HL-60 (cell line): ENCODE results near the gene BCL2L1.

ENCODE experiments used
- DNase-seq, 2 experiments: peaks; one replicate each; pipeline ENCODE4 v3.0.0-alpha.2; 2010 to 2020; ENCODE audit warnings: low read depth in 1 of 2, low spot score in 1 of 2
- H3K27ac ChIP-seq: fragments of 250-450 bp; sonication (Bioruptor Pico); replicated peaks from 2 replicates; pipeline ENCODE4 v1.5.1; 2020; ENCODE audit warnings: mild to moderate bottlenecking, moderate library complexity
- H3K27me3 ChIP-seq: fragments of 250-450 bp; sonication (Bioruptor Pico); 2 replicates; pipeline ENCODE4 v1.5.1; 2021; ENCODE audit warnings: mild to moderate bottlenecking, moderate library complexity; ENCODE audit not compliant: insufficient read depth, poor library complexity, severe bottlenecking
- H3K4me3 ChIP-seq: replicated peaks from 2 replicates; pipeline ENCODE4 v1.5.1; 2011; ENCODE audit warnings: mild to moderate bottlenecking, control low read depth, low read length; ENCODE audit not compliant: insufficient read depth
- CTCF ChIP-seq: IDR thresholded peaks from one replicate; pipeline ENCODE4 v1.5.1; 2011; ENCODE audit warnings: low read length, control low read depth, inconsistent platforms; ENCODE audit not compliant: insufficient read depth
- GABPA ChIP-seq: IDR thresholded peaks from 2 replicates; pipeline ENCODE4 v1.6.1; 2012; ENCODE audit warnings: low read depth
- POLR2AphosphoS5 ChIP-seq: IDR thresholded peaks from 2 replicates; pipeline ENCODE4 v1.6.1; 2012; ENCODE audit warnings: low read depth
- SPI1 ChIP-seq: IDR thresholded peaks from 2 replicates; pipeline ENCODE4 v1.6.1; 2012; ENCODE audit warnings: low read depth, mild to moderate bottlenecking, borderline replicate concordance
- TF ChIP-seq, protein P1 (sequence below): IDR thresholded peaks from 2 replicates; pipeline ENCODE4 v1.6.1; 2012; ENCODE audit warnings: low read depth; ENCODE audit not compliant: insufficient replicate concordance

The BCL2L1 gene

GRCh38 chr20:31739550-31739977 lies 16.9 kb upstream of the BCL2L1 start:
- H3K27ac ChIP-seq, result peak overlapping the region; percentile 82
- H3K27me3 ChIP-seq, result no peaks in the 10 kb centered on the region
- no peak for DNase-seq
- TF ChIP-seq, protein P1, sequence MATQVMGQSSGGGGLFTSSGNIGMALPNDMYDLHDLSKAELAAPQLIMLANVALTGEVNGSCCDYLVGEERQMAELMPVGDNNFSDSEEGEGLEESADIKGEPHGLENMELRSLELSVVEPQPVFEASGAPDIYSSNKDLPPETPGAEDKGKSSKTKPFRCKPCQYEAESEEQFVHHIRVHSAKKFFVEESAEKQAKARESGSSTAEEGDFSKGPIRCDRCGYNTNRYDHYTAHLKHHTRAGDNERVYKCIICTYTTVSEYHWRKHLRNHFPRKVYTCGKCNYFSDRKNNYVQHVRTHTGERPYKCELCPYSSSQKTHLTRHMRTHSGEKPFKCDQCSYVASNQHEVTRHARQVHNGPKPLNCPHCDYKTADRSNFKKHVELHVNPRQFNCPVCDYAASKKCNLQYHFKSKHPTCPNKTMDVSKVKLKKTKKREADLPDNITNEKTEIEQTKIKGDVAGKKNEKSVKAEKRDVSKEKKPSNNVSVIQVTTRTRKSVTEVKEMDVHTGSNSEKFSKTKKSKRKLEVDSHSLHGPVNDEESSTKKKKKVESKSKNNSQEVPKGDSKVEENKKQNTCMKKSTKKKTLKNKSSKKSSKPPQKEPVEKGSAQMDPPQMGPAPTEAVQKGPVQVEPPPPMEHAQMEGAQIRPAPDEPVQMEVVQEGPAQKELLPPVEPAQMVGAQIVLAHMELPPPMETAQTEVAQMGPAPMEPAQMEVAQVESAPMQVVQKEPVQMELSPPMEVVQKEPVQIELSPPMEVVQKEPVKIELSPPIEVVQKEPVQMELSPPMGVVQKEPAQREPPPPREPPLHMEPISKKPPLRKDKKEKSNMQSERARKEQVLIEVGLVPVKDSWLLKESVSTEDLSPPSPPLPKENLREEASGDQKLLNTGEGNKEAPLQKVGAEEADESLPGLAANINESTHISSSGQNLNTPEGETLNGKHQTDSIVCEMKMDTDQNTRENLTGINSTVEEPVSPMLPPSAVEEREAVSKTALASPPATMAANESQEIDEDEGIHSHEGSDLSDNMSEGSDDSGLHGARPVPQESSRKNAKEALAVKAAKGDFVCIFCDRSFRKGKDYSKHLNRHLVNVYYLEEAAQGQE, result no peak
- no peak for TF ChIP-seq SPI1
- no peak for TF ChIP-seq CTCF
- TF ChIP-seq POLR2AphosphoS5, result no peak
- no peak for TF ChIP-seq GABPA
- peak overlapping the region; percentile 85 for H3K4me3 ChIP-seq

GRCh38 chr20:31738729-31739549 lies 16.3 kb upstream of the BCL2L1 start, which contains the start of gene TPX2:
TSS of gene TPX2 (plus strand) at chr20:31739290. CDS start at chr20:31757477, 18,187 bp downstream.
- no peaks in the 10 kb centered on the region for H3K27me3 ChIP-seq
- peak within 1 kb of the TSS; percentile 85 for H3K4me3 ChIP-seq
- peak within 1 kb of the TSS; percentile 82 for H3K27ac ChIP-seq
- TF ChIP-seq SPI1 (peak; percentile 48; the same call in 1 of the 2 replicates), GABPA (peak; percentile 85), POLR2AphosphoS5 (peak; percentile 76; the same call in 1 of the 2 replicates), CTCF (no peak)
- TF ChIP-seq, protein P1, result no peak
- DNase-seq, result peak; percentile 95 to 98

- Histone ChIP-seq H3K27ac (no peak overlapping the region), H3K4me3 (no peak overlapping the region), H3K27me3 (no peaks in the 10 kb centered on the region)
- TF ChIP-seq POLR2AphosphoS5 (no peak), GABPA (no peak), CTCF (no peak), SPI1 (no peak)
- TF ChIP-seq, protein P1, result no peak
- DNase-seq, result no peak
Measured at GRCh38 chr20:31731321-31731717, 8.7 kb upstream of the BCL2L1 start.
